Fibroblast of gingiva (primary cell): ENCODE results near the gene CNNM1.

Source experiments
- DNase-seq: peaks from one replicate; pipeline ENCODE4 v3.0.0-alpha.2; 2011; ENCODE audit warnings: low read depth

Gene CNNM1

DNA sequence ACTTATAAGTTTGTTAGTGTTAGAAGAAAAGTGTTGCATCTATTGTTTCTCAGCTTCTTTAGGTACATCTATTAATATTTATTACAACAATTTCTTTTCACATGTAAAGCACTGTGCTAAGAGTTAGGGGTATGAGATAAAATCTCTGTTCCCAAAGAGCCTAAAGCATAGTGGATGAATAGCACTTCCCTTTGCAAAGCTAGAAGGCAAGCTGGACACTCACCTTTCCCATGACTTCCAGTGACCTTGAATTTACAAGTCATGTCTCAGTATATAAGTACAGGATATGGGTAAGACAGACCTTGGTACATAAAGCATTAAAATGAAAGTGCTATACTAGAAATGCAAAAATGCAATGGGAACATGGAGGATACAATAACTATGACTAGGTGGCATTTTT, 8.7 kb downstream of the CNNM1 start:
- no peak for DNase-seq

DNA sequence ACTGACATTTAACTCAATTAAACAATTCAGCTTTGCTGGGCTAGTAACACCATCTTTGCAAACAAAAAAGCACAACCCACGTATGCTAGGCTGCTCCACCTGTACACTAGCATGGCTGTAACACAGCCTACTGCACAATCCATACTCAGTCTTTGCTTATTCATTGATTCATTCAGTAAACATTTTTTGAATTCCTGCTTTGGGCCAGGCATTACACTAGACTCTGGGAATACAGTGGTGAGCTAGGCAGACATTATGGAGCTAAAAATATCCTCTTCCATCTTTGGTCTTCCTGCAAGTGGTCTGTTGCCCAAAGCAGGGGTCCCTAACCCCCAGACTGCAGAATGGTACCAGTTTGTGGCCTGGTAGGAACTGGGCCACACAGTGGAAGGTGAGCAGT, 9.9 kb downstream of the CNNM1 start:
- DNase-seq: no peak

DNA sequence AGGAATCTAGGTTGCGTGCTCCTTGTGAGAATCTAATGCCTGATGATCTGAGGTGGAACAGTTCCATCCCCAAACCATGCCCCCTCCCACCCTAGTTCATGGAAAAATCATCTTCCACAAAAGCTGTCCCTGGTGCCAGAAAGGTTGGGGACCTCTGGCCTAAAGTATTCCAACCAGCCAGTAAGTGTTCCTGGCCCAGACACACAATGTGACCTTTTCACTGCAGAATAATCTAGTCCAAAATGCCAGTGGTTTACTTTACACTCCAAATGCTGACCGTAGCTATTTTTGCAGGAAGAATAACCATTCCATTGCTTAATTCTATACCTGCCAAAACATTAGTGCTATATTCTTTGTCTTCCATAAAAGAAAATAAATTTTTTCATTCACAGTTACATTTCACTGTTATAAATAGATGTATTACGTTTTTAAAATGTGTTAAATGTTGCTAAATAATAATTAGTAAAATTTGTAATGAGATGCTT, 10.4 kb downstream of the CNNM1 start:
- DNase-seq: no peak

DNA sequence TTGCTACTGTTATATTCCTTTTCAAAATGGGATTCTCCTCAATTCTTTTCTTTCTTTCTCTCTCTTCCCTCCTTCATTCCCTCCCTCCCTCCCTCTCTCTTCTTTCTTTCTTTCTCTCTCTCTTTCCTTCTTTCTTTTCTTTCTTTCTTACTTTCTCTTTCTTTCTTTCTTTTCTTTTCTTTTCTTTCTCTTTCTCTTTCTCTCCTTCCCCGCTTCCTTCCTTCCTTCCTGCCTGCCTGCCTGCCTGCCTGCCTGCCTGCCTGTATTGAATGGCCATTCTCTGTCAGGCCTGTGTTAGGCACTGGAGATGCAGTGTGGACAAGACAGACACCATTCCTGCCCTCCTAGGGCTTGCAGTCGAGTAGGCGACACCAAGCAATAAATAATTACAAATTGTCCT, 11.5 kb downstream of the CNNM1 start:
- DNase-seq: no peak

DNA sequence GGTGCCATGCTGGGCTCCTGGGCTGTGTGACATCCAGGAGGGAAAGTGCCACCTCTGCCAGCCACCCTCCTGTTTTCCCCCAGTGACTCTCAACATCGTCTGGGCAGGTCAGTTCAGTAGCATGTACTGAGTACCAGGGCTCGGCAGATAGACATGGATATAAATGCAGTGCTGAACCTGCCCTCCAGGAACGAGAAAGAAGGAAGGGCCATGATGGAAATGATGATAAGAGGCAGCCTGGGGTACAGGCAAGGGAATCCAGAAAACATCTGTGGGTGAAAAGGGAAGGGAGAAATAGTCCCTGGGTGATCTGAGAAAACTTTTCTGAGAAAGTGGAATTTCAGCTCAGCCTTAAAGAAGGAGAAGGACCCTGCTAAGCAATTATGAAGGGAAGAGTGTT, 12.1 kb downstream of the CNNM1 start:
- DNase-seq: no peak

DNA sequence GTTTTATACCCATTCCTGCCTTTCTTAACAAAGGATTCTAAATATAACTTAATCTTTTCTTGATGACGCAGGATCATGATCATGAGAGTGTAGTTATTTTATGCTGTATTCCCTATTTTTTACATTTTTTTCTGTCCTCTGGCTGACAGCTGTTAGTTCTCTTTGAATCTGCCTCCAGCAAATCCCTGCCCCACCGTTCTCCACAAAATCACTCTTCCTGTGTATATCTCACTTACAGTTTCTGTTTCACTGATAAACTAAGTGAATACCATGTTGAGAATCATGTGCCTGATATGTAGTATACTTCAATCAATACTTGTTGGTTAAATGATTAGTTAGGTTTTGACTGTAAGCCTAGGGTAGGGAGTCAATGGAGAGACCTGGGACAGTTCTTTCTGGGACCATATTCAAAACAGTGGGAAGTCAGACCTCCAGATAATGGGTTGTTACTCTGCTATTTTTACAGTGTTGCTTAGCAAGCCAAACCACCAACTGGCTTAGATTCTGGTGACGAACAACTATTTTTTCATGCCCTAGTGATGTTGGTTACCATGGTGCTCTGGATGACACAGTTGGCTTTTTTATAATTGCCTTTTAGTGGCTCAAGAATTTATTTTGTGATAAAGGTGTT, 12.8 kb downstream of the CNNM1 start:
- DNase-seq: no peak

DNA sequence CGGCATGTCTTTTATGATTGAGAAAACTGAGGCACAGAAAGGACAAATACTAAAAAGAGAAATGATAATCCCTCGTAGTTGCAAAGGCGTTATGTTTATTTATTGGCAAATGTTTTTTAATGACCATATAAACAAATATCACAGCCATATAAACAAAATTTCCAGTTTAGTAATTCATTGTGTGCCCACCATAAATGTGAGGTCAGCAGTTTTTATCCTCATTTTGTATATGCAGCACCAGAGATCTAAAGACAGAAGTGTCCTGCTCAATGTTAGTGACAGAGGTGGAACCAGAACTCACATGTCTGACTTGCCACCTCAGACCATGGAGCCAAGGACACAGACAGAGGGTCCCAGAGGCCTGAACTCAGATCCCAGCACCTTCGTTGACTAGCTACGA, 14.1 kb downstream of the CNNM1 start:
- DNase-seq: no peak

DNA sequence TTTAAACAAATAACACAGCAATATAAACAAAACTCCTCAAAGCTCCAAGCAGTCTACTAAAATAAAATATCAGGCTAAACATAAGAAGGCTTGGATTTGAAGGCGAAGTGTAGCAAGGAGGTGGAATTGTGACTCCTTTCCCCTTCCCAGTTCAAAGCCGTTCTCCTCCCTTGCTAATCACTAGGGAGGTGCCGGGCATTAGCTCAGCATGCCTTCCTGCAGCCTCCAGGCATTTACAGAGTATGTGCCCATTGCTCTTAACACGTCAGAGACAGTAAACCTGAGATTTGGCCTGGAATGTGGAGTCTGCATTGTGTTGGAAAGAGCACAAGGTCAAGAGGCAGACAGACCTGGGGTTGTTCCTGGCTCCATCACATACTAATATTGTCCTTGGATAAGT, 15.6 kb downstream of the CNNM1 start:
- no peak for DNase-seq

DNA sequence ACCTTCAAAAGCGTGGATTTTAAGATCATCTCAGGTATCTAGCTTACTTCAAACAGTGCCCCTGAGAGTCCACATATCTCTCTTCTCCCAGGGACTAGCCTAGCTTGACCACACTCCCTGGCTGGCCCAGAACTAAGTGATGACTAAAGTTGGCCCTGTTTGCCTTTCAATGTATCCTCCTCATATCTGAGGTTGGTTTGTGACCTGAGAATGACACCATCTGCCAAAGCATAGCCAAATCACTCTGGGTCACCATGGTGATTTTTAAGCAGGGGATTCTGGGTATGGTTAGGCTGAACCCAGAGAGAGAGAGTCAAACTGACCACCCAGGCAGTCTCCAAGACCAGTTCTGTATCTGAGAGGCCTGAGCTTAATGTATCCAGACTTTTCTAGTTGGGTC, 16.2 kb downstream of the CNNM1 start:
- DNase-seq: no peak

DNA sequence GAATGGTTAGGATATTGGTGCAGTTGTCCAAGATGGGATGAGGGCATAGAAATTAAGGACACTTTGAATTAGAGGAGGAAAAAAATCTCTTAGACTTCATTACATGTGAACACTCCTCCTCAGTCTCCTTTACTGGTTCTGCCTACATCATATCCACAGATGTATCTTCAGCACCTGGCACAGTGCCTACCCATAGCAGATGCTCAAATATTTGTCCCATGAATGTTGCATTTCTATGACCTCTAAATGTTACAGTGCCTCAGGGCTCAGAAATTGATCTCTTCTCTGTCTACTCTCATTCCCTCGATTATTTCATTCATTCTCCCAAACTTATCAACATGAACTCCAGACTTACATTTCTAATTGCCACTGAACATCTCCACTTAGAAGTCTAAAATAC, 17.1 kb downstream of the CNNM1 start:
- DNase-seq: peak; percentile 77

DNA sequence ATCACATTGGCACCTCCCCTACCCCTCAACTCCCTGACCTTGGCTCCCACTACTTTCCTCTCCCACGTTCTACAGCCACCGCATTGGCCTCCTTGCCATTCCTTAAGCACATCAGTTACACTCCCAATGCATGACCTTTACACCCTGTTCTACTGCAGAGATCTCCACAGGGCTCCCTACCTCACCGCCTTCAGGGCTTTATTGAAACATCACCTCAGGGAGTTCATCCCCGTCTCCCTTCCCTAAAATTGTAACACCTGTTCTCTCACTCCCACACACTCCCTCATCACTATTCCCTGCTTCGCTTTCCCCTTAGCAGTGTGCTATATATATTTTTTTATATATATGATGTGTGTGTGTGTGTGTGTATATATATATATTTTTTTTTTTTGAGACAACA, 18.5 kb downstream of the CNNM1 start:
- no peak for DNase-seq

DNA sequence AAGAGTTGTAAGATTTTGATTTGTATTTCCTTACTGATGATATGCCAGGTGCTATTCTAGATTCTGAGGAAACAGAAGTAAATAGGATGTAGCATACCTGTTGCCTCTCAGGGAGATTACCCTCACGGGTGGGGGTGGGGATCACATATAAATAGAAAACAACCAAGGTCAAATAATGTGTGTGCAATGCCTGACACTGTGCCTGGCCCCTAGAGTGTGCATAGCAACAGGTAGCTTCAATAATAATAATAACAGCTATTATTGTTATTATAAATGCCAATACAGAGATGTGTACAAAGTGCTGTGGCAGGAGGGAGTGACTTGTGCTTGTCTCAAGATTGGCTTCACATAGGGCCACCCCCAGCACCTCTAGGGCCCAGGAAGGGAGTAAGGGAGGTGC, 24.0 kb downstream of the CNNM1 start:
- DNase-seq: no peak

DNA sequence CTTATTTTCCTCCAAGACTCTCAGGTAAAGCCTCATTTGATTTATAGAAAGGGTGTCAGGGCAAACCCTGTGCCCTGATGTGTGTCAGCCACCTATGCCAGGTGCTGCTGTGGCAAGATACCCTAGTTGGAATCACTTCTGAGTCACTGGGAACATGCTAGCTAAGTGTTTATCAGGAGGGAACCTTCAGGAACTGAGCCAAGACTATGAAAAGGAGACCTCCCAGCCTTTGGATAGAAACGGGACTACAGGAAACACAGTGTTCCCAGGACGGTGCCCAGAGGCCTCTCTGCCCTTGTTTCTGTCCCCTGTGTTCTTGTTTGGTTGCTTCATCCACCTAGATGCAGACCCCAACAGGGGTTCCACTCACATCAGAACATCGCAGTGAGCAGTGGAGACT, 28.5 kb downstream of the CNNM1 start:
- DNase-seq: no peak

DNA sequence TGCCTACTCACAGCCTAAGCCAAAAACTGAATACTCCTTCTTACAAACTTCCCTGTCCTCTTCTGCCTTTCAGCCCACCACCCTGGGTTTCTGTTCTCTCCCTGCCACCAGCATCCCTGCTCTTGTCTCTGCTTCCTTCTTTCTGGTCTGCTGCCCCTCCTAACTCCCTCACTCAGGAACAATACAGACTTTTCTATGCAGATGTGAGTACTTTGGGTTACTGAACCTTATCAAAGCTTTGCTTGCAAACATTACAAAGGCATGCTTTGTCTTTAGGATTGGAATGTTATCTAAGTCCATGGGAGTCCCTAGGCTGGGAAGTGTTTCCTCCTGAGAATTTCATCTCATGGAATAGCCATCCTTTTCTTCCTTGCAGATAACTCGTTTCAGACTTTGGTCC, 28.9 kb downstream of the CNNM1 start:
- DNase-seq: no peak

DNA sequence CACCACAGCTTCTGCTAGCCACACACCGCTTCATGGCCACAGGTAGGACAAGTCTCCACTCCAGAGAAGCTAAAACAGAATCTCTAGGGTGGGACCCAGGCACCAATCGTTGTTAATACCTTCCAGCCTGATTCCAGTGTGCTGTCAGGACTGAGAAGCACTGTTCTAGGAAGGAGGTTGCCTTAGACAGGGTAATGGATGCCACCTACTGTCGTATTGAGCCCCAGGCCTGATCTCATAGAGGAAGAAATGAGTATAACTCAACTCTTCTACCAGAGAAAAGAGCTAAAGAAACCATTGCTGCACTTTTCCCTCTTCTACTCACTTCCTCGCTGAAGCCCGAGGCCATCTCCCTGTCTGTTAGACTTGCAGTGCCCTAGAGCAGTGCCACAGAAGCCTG, 31.8 kb downstream of the CNNM1 start:
- DNase-seq: no peak

DNA sequence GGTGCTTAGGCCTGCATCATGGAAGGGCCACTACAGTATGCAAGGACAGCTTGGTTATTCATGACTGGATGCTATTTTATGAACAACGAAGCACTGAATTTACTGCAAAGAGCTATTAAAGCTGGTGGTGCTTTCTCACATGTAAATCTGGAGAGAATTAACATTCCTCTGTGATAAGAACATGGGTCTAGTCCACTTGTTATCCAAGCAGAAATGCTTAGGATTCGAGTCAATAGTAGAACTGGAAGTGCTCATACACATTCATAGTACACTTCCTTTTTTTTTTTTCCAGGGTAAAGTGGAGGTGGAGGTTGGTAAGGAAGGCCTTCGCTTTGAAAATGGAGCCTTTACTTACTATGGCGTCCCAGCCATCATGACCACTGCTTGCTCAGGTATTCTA, 35.0 kb downstream of the CNNM1 start:
- peak; percentile 47 for DNase-seq

DNA sequence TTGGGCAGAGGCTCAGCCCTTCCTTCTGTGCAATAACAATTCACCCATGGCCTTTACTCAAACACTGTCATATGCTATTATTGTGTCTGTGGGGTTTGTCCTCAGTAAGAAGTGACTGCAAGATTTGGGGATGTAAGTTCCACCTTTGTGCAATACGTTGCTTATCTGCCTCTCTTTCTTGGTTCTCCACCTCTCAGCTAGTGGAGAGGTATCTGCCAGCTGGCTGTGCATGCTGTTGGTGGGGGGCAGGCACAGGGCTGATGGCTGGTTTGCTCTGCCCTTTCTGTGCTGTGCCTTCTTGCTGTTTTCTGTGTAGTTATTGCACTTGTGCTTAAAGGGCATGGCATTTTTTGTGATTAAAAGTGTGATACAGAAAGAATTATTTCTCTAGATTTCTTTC, 36.2 kb downstream of the CNNM1 start:
- DNase-seq: no peak

DNA sequence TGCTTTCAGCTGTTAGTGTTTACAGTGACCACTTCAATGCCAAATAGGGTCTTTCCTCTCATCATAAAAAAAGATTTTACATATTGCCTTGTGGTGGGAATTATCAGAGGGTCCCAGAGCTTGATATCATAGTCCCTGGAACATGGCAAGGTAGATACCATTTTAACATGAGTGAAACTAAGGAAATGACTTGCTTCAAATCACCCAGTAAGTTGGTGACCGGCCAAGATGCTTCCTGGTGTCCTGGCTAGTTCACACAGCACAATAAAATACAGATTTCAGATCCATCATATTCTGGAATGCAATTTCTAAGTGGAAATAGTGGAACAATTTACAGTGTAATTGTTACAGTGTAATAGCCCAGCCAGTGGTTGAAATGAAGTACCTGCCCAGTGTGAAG, 36.6 kb downstream of the CNNM1 start:
- DNase-seq: no peak

DNA sequence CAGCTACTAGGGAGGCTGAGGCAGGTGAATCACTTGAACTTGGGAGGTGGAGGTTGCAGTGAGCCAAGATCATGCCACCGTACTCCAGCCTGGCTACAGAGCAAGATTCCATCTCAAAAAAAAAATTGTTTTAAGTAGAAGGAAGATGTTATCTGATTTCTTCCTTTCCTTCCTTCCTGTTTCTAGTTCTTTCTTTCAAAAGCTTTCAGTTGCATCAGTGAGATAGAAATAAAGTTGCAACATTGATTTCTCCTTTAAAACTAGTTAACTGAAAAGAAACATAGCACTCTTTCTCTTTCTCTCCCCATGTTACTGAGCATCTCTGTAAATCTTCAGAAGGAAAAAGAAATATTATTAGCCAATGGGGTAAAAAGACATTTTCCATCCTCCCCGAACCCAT, 37.5 kb downstream of the CNNM1 start:
- no peak for DNase-seq

DNA sequence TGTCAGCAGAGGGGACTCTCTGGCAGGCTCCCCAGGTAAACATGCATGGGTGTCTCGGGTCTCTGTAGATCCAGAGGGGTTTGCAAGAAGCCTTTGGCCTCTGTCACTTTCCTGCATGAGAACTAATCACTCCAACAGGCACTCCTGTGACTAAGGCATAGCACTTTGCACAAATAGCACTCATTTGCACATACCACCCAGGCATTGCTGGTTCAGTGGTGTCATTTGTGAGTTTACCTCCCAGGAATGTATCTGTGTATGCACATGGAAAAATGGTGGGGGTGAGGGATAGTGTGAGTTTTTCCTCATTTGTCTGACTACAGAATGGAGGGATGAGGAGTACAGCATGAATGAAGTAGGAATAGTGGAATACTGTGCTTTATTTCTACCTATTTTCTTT, 39.5 kb downstream of the CNNM1 start:
- no peak for DNase-seq

DNA sequence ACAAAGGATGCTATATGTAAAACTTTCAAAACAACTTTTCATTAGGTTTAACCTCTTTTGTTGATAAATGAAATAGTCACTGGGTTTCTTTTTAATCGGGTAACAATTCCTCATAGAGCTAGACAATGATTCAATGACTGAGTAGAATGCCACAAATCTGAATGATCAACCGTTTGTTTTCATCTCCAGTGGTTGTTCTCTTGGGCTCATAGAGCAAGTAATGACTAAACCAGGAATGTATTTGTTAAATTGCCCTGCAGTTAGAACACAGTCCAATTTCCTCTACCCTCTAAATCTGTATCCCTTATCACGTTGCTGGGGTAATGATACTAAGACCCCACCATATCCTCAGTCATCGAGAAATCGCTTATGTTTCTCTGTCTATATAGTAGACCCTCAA, 40.0 kb downstream of the CNNM1 start:
- DNase-seq: no peak

DNA sequence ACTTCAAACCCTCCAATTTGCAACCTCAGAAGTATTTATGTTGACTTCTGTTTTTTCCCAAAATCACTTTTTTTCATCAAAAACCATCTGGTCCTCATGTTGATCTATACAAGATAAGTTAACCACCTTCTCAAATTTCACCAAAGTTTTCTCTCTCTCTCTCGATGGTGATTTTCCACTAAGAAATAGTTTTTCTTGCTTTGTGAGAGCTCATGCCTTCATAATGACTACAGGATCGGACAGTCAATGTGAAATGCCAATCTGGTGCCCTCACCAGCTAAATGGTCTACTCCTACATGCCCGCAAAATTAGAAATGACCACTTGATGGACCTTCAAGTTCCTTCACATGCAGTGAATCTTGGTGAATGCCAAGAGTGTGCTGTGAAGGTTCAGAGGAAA, 40.4 kb downstream of the CNNM1 start:
- no peak for DNase-seq

DNA sequence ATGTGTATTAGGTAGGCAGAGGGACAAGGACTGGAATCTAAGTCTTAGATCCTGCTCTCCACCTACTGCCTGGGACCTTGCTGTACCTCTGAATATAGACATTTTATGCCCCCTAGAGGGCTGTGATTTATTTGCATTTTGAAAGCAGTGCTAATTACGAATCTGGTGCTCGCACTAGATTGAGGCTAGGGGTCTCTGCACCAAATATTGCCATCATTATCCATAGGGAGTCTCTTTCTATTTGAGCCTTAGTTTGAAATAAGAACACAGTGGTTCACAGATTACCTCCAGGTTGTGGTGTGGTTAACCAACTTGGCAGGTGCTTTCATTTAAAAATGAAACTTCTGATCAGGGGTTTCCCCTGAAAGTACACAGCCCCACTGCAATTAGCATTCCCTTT, 41.8 kb downstream of the CNNM1 start:
- DNase-seq: peak; percentile 27

DNA sequence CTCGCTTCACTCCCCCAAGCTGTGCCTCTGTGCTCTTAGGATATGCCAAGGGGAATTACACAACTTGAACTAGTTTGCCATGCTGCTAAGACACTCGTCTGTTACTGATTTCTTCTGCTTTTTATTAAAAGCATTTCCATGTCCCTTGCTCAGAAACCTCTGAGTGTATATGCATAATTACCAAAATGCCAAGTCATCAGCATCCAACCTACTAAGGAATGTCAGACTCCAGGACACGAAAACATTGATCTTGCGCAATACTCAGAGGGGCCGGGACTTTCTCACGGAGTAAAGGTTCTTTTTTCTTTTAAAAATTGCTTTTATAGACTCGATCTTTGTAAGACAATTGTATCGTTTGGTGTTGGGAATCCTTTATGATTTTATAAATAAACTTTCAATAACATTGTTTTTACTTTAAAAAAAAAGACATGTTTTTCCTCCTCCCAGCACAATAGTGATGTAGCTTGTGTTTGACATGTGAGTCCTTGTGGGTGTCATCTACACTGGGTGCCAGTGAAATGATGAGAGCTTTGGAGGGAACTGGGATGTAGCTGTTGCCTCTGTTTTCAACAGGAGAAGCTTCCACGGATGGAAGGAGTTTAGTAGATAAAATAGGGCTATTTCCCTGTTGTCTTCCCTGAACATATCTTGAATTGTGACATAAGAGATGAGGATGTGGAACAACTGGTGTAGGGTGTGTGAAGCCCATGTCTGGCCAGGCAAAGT, 43.6 kb downstream of the CNNM1 start:
- DNase-seq: peak; percentile 94
